ENCODE data around the gene PRPF19. TPM values are rescaled to one million over a fixed set of nuclear protein-coding genes. Genes with fewer than 3 reads are reported as not detected.

PRPF19 gene
- total and polyA plus RNA-seq, 2 of the 13 experiments (the other 11 are each of a cell fraction or from before 2014, with no cell fraction given), result 27.4 to 91.1 TPM

Other genes starting within 250 kb of the PRPF19 start
- not detected in 2 replicates for gene MS4A8, start 207.0 kb downstream of the PRPF19 start, total RNA-seq (2016; rRNA removed; fragmentation: Illumina TruSeq; extraction: Trizol)
- not detected in 2 replicates for gene MS4A8, start 207.0 kb downstream of the PRPF19 start, polyA plus RNA-seq (2011; rRNA removed)
- gene MS4A18, start 181.9 kb downstream of the PRPF19 start, total RNA-seq (2016; rRNA removed; fragmentation: Illumina TruSeq; extraction: Trizol), result not detected in 2 replicates
- gene MS4A18, start 181.9 kb downstream of the PRPF19 start, polyA plus RNA-seq (2011; rRNA removed), result not detected in 2 replicates
- not detected in 2 replicates for gene MS4A15, start 149.7 kb downstream of the PRPF19 start, total RNA-seq (2016; rRNA removed; fragmentation: Illumina TruSeq; extraction: Trizol)
- gene MS4A15, start 149.7 kb downstream of the PRPF19 start, polyA plus RNA-seq (2011; rRNA removed), result not detected in 2 replicates
- gene MS4A10, start 121.3 kb downstream of the PRPF19 start, total RNA-seq (2016; rRNA removed; fragmentation: Illumina TruSeq; extraction: Trizol), result not detected in 2 replicates
- gene MS4A10, start 121.3 kb downstream of the PRPF19 start, polyA plus RNA-seq (2011; rRNA removed), result not detected in 2 replicates
- 37.6 and 46.6 TPM in 2 replicates for gene CCDC86, start 64.5 kb downstream of the PRPF19 start, total RNA-seq (2016; rRNA removed; fragmentation: Illumina TruSeq; extraction: Trizol)
- 33.8 and 34.4 TPM in 2 replicates for gene CCDC86, start 64.5 kb downstream of the PRPF19 start, polyA plus RNA-seq (2011; rRNA removed)
- gene PTGDR2, start 50.6 kb downstream of the PRPF19 start, total RNA-seq (2016; rRNA removed; fragmentation: Illumina TruSeq; extraction: Trizol), result 1.0 and 2.5 TPM in 2 replicates
- 1.9 and 2.1 TPM in 2 replicates for gene PTGDR2, start 50.6 kb downstream of the PRPF19 start, polyA plus RNA-seq (2011; rRNA removed)
- not detected in 2 replicates for gene ZP1, start 39.0 kb downstream of the PRPF19 start, total RNA-seq (2016; rRNA removed; fragmentation: Illumina TruSeq; extraction: Trizol)
- 0.16 and 0.26 TPM in 2 replicates for gene ZP1, start 39.0 kb downstream of the PRPF19 start, polyA plus RNA-seq (2011; rRNA removed)
- gene TMEM109, start 7.6 kb upstream of the PRPF19 start, total RNA-seq (2016; rRNA removed; fragmentation: Illumina TruSeq; extraction: Trizol), result 10.7 and 18.0 TPM in 2 replicates
- 7.7 and 12.2 TPM in 2 replicates for gene TMEM109, start 7.6 kb upstream of the PRPF19 start, polyA plus RNA-seq (2011; rRNA removed)
- 8.4 and 32.9 TPM in 2 replicates for gene TMEM132A, start 17.9 kb upstream of the PRPF19 start, total RNA-seq (2016; rRNA removed; fragmentation: Illumina TruSeq; extraction: Trizol)
- 11.1 and 22.7 TPM in 2 replicates for gene TMEM132A, start 17.9 kb upstream of the PRPF19 start, polyA plus RNA-seq (2011; rRNA removed)
- gene SLC15A3, start 45.6 kb upstream of the PRPF19 start, total RNA-seq (2016; rRNA removed; fragmentation: Illumina TruSeq; extraction: Trizol), result 0.58 and 0.77 TPM in 2 replicates
- gene SLC15A3, start 45.6 kb upstream of the PRPF19 start, polyA plus RNA-seq (2011; rRNA removed), result 0.45 and 1.1 TPM in 2 replicates
- gene CD6, start 65.1 kb upstream of the PRPF19 start, total RNA-seq (2016; rRNA removed; fragmentation: Illumina TruSeq; extraction: Trizol), result not detected in 2 replicates
- gene CD6, start 65.1 kb upstream of the PRPF19 start, polyA plus RNA-seq (2011; rRNA removed), result not detected in 2 replicates
- not detected in 2 replicates for gene CD5, start 195.9 kb upstream of the PRPF19 start, total RNA-seq (2016; rRNA removed; fragmentation: Illumina TruSeq; extraction: Trizol)
- gene CD5, start 195.9 kb upstream of the PRPF19 start, polyA plus RNA-seq (2011; rRNA removed), result not detected in 2 replicates

Data from HepG2 (cell line).